HG02571 (cell line): Measurements from ENCODE around the gene KLHL17.
"Not testable (repeated sequence)": the region's sequence is repeated elsewhere in the genome, so short reads cannot be mapped to it uniquely, and the experiment has no call there.

Experiments used
- ATAC-seq: cut with Tn5 transposase; IDR thresholded peaks from one replicate; pipeline ENCODE4 v1.9.1; 2021; ENCODE audit warnings: mild to moderate bottlenecking, moderate library complexity; ENCODE audit not compliant: unreplicated experiment

KLHL17 gene

GRCh38 chr1:980137-980571 lies 19.8 kb downstream of the KLHL17 start:
- no peak for ATAC-seq

GRCh38 chr1:980602-981395 lies 20.4 kb downstream of the KLHL17 start:
- no peak for ATAC-seq

- ATAC-seq = no peak
These were observed 21.1 kb downstream of the KLHL17 start for GRCh38 chr1:981491-981954.

GRCh38 chr1:981955-982558 lies 21.7 kb downstream of the KLHL17 start, which contains the start of gene PERM1:
PERM1 (minus strand) TSS chr1:982093; CDS start chr1:981029, 1,064 bp downstream.
- ATAC-seq = no peak

GRCh38 chr1:982765-983436 lies 22.5 kb downstream of the KLHL17 start:
- ATAC-seq = no peak

- no peak for ATAC-seq
These were observed 23.6 kb downstream of the KLHL17 start for GRCh38 chr1:983798-984475.

- no peak for ATAC-seq
These were observed 24.1 kb downstream of the KLHL17 start for GRCh38 chr1:984476-984814.

GRCh38 chr1:985126-985525 lies 24.7 kb downstream of the KLHL17 start:
- no peak for ATAC-seq

- not testable (repeated sequence) for ATAC-seq
These were observed 27.7 kb downstream of the KLHL17 start for GRCh38 chr1:988061-988460.

- not testable (repeated sequence) for ATAC-seq
These were observed 30.9 kb downstream of the KLHL17 start for GRCh38 chr1:991275-991674.

GRCh38 chr1:991895-992294 lies 31.5 kb downstream of the KLHL17 start:
- ATAC-seq = no peak

- ATAC-seq = no peak
These were observed 32.0 kb downstream of the KLHL17 start for GRCh38 chr1:992362-992761.

- no peak for ATAC-seq
These were observed 33.1 kb downstream of the KLHL17 start for GRCh38 chr1:993379-993995.

GRCh38 chr1:994546-994945 lies 34.2 kb downstream of the KLHL17 start:
- not testable (repeated sequence) for ATAC-seq

GRCh38 chr1:995665-996633 lies 35.6 kb downstream of the KLHL17 start:
- no peak for ATAC-seq

GRCh38 chr1:996851-997712 lies 36.7 kb downstream of the KLHL17 start:
- ATAC-seq = no peak

- no peak for ATAC-seq
These were observed 37.3 kb downstream of the KLHL17 start for GRCh38 chr1:997713-997992.

GRCh38 chr1:997993-998744 lies 37.8 kb downstream of the KLHL17 start:
- no peak for ATAC-seq

- no peak for ATAC-seq
These were observed 38.3 kb downstream of the KLHL17 start for GRCh38 chr1:998745-998994.
